Common myeloid progenitor, CD34-positive (primary cell): Measurements from ENCODE around the gene SIGLEC9.

Experiments used
- CTCF ChIA-PET: fragments of 350-600 bp; sonication (Branson Sonifier 250); formaldehyde crosslinking; loops from one replicate; lab custom pipeline; 2021; ENCODE audit warnings: antibody characterized with exemption; lab: Charles Lee
- POLR2A ChIA-PET: fragments of 350-600 bp; sonication (Branson Sonifier 250); formaldehyde crosslinking; loops from one replicate; lab custom pipeline; 2021; ENCODE audit warnings: antibody characterized with exemption; lab: Charles Lee
- DNase-seq, 3 donors: peaks; one replicate each; pipeline versions ENCODE4 v3.0.0 to v3.0.0-alpha.2; 2013
- H3K27ac ChIP-seq, 2 experiments: 1 replicate in 1 of 2; 2 replicates in 1 of 2; pipeline ENCODE4 v1.7.0; 2013; ENCODE audit warnings: inconsistent platforms in 2 of 2, low read length in 2 of 2, mild to moderate bottlenecking in 2 of 2, low read depth in 1 of 2, moderate library complexity in 1 of 2; ENCODE audit not compliant: severe bottlenecking in 2 of 2, insufficient read depth in 1 of 2, poor library complexity in 1 of 2
- H3K27me3 ChIP-seq, 5 experiments: replicated peaks in 2 of 5; 1 replicate in 3 of 5; 2 replicates in 2 of 5; pipeline versions ENCODE4 v1.6.1 to v1.7.0; 2013; ENCODE audit warnings: low read length in 4 of 5, mild to moderate bottlenecking in 2 of 5, moderate library complexity in 2 of 5, inconsistent platforms in 1 of 5; ENCODE audit not compliant: insufficient read depth in 5 of 5, control insufficient read depth in 4 of 5
- H3K36me3 ChIP-seq, 4 experiments: 1 replicate in 2 of 4; 2 replicates in 2 of 4; pipeline versions ENCODE4 v1.6.1 to v1.7.0; 2013; ENCODE audit warnings: low read length in 3 of 4, control low read depth in 1 of 4, mild to moderate bottlenecking in 1 of 4; ENCODE audit not compliant: control insufficient read depth in 4 of 4, insufficient read depth in 4 of 4
- H3K4me1 ChIP-seq, 4 experiments: 1 replicate in 3 of 4; 2 replicates in 1 of 4; pipeline versions ENCODE4 v1.6.1 to v1.7.1; 2013; ENCODE audit warnings: low read length in 3 of 4, mild to moderate bottlenecking in 3 of 4, control low read depth in 1 of 4, inconsistent platforms in 1 of 4, moderate library complexity in 1 of 4; ENCODE audit not compliant: control insufficient read depth in 4 of 4, insufficient read depth in 4 of 4; ENCODE audit errors: control extremely low read depth in 1 of 4
- H3K4me3 ChIP-seq, 7 experiments: 1 replicate in 4 of 7; 2 replicates in 3 of 7; pipeline versions ENCODE4 v1.5.1 to v1.7.0; 2013; ENCODE audit warnings: mild to moderate bottlenecking in 7 of 7, low read length in 6 of 7, moderate library complexity in 6 of 7, inconsistent platforms in 2 of 7, low read depth in 2 of 7, control low read depth in 1 of 7; ENCODE audit not compliant: insufficient read depth in 4 of 7, control insufficient read depth in 1 of 7; ENCODE audit errors: extremely low read depth in 1 of 7
- H3K9me3 ChIP-seq, 5 experiments: 1 replicate in 4 of 5; 2 replicates in 1 of 5; pipeline versions ENCODE4 v1.6.1 to v1.7.1; 2013; ENCODE audit warnings: low read length in 4 of 5, mild to moderate bottlenecking in 2 of 5, inconsistent platforms in 1 of 5, low read depth in 1 of 5, moderate library complexity in 1 of 5; ENCODE audit not compliant: control insufficient read depth in 4 of 5, insufficient read depth in 2 of 5; ENCODE audit errors: control extremely low read depth in 1 of 5
- WGBS: methylation state at CpG from one replicate; pipeline ENCODE4 v1.1.5; 2013; ENCODE audit not compliant: insufficient coverage; 5-methylcytosine and 5-hydroxymethylcytosine counted together

Gene SIGLEC9

DNA sequence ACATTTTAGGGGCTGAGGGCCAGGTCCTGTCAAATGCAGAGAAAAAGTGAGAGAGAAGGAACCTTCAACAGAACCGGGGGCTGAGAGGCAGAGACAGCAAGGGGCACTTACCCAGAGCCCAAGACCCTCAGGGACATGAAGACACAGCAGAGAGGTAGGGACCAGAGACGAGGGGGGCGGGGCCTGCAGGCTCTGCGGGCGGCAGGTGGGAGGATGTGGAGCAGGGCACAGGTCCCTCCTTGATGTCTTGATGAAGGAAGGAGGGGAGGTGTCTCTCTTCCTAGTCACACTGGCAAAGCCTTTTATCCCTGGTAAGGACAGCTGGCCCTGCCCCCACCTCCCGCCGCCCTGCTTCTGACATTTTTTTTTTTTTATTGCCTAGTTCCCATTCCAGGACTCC lies 42.1 kb upstream of the SIGLEC9 start, which contains the start of gene KLK14:
Gene KLK14, minus strand, starts transcription at position 277 of the 400 bp plus-strand sequence. Its CDS starts 273 bp downstream, at position 4.
- ChIA-PET POLR2A (no interaction called here), CTCF (no interaction called here)
- Histone ChIP-seq H3K4me3 (no peak within 1 kb of the TSS), H3K27me3 (peaks cover 0 to 22% (median 0%) of the 10 kb centered on the region in 5 experiments), H3K27ac (no peak within 1 kb of the TSS), H3K9me3 (no peaks in the 10 kb centered on the region), H3K4me1 (no peaks in the 10 kb centered on the region), H3K36me3 (no peaks in the 10 kb centered on the region)
- 35% methylated on average over 2 of the region's 7 CpGs for WGBS
- DNase-seq = no peak

GRCh38 chr19:51083181-51083580 lies 41.5 kb upstream of the SIGLEC9 start:
- no peak for DNase-seq
- no peaks in the 10 kb centered on the region for H3K36me3 ChIP-seq
- no peaks in the 10 kb centered on the region for H3K9me3 ChIP-seq
- ChIA-PET CTCF (interaction anchor here (1.1 kb wide), 1 partner anchor 13 kb away, joined by 4 read pairs; no protein-coding TSS in a partner anchor), POLR2A (no interaction called here)
- H3K4me3 ChIP-seq = no peak overlapping the region
- no peak overlapping the region for H3K27ac ChIP-seq
- 57% methylated on average over 4 of the region's 4 CpGs for WGBS
- peaks cover 0 to 22% (median 0%) of the 10 kb centered on the region in 5 experiments for H3K27me3 ChIP-seq
- H3K4me1 ChIP-seq = no peaks in the 10 kb centered on the region

DNA sequence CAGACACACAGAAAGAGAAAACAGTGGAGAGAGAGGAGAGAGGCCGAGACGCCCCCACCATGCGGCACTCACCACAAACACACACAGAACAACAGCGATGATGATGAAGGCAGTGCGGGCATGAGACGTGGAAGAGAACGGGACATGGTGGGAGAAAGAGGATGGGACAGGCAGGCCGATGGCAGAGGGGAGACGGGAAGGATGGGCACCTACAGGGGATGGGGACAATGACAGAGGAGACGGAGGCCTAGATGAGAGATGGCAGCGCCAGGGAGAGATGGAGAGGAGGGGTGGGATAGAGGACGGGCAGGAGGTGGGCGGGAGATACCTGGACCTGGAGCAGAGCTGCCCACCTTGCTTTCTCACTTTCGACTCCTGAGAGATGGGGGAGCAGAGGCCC lies 40.9 kb upstream of the SIGLEC9 start:
- ChIA-PET POLR2A (no interaction called here), CTCF (interaction anchor here (1.1 kb wide), 1 partner anchor 12 kb away, joined by 4 read pairs; no protein-coding TSS in a partner anchor)
- no peak for DNase-seq
- Histone ChIP-seq H3K4me3 (no peak overlapping the region), H3K27ac (no peak overlapping the region), H3K9me3 (no peaks in the 10 kb centered on the region), H3K4me1 (no peaks in the 10 kb centered on the region), H3K27me3 (peaks cover 0 to 22% (median 0%) of the 10 kb centered on the region in 5 experiments), H3K36me3 (no peaks in the 10 kb centered on the region)
- WGBS = 85% methylated on average over 6 of the region's 14 CpGs

GRCh38 chr19:51084505-51084904 lies 40.2 kb upstream of the SIGLEC9 start:
- WGBS = 88% methylated on average over 6 of the region's 7 CpGs
- Histone ChIP-seq H3K27ac (no peak overlapping the region), H3K4me3 (no peak overlapping the region), H3K9me3 (no peaks in the 10 kb centered on the region), H3K36me3 (no peaks in the 10 kb centered on the region), H3K4me1 (no peaks in the 10 kb centered on the region), H3K27me3 (peaks cover 0 to 22% (median 0%) of the 10 kb centered on the region in 5 experiments)
- no peak for DNase-seq
- ChIA-PET CTCF (no interaction called here), POLR2A (no interaction called here)

DNA sequence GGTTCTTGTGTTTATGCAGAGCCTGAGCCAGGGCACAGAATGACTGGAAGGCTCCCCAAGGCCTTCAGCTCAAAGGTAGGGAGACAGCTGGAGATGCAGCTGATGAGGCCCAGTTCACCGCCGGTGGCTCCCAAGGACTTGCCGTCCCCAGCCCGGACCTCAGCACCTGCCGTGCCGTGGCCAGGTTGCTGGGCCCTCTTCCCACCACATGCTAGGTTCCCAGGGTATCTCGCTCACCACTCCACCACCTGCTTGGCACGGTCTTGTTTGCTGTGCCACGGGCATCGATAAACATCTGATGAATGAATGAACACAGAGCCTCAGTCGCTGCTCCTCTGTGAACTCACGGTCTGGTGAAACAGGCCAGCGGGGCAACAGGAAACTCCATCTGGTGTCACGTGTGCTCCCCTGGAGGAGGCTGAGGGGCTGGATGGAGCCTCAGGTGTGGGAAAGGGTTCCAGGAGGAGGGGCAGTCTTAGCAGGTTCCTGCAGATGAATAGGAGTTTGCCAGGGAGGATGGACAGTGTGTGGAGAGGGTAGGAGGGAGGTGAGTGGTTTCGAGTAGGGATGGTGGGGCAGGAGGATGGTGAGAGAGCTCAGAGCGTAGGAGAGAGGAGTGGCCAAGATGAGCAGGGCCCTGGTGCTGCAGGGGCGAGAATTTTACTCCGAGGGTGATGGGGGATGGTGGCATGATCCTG lies 38.4 kb upstream of the SIGLEC9 start:
- CTCF ChIA-PET = no interaction called here
- POLR2A ChIA-PET = no interaction called here
- 94% methylated on average over 18 of the region's 18 CpGs for WGBS

DNA sequence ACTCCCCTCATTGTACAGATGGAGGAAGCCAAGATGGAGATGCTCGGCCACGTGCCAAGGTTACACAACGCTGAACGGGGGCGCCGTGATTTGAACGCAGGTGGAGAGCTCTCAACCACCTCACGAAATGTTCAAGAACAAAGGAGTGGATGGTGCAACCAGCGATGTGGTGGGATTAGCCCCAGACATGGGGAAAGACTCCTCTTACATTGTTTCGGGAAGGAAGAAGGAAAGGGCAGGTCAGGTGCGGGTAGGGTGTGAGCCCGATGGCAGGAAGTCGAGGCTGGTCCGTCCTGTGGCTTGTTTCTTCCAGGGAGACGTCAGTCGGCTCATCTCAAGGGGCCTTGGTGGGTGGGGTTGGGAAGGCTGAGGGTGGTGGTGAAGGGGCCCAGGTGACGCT lies 34.9 kb upstream of the SIGLEC9 start:
- no peak overlapping the region for H3K4me3 ChIP-seq
- no peaks in the 10 kb centered on the region for H3K4me1 ChIP-seq
- H3K9me3 ChIP-seq = no peaks in the 10 kb centered on the region
- no peak overlapping the region for H3K27ac ChIP-seq
- H3K36me3 ChIP-seq = no peaks in the 10 kb centered on the region
- DNase-seq = no peak
- POLR2A ChIA-PET = no interaction called here
- 91% methylated on average over 15 of the region's 17 CpGs for WGBS
- CTCF ChIA-PET = no interaction called here
- H3K27me3 ChIP-seq = no peaks in the 10 kb centered on the region

More for the DNA sequence above, 38.4 kb upstream of the SIGLEC9 start:
- Histone ChIP-seq H3K4me1 (no peaks in the 10 kb centered on the region), H3K27me3 (peaks cover 0 to 22% (median 0%) of the 10 kb centered on the region in 5 experiments), H3K9me3 (no peaks in the 10 kb centered on the region), H3K27ac (no peak overlapping the region), H3K36me3 (no peaks in the 10 kb centered on the region), H3K4me3 (no peak overlapping the region)
- DNase-seq = no peak

- CTCF ChIA-PET = no interaction called here
- no peaks in the 10 kb centered on the region for H3K36me3 ChIP-seq
- POLR2A ChIA-PET = no interaction called here
Measured at GRCh38 chr19:51090471-51090870, 34.2 kb upstream of the SIGLEC9 start.

More at GRCh38 chr19:51090471-51090870, 34.2 kb upstream of the SIGLEC9 start:
- Histone ChIP-seq H3K4me1 (no peaks in the 10 kb centered on the region), H3K9me3 (no peaks in the 10 kb centered on the region), H3K27me3 (no peaks in the 10 kb centered on the region), H3K4me3 (no peak overlapping the region), H3K27ac (no peak overlapping the region)
- WGBS = 54% methylated on average over 6 of the region's 8 CpGs
- no peak for DNase-seq
